DMS153 treated with DMSO at 0.1 percent for 48 hours (cell line): ENCODE measurements around the gene PTPRM.

ENCODE experiments used
- DNase-seq: peaks from one replicate; lab custom pipeline; 2025; ENCODE audit not compliant: unreplicated experiment; lab: John Stamatoyannopoulos, UW

PTPRM gene

DNA sequence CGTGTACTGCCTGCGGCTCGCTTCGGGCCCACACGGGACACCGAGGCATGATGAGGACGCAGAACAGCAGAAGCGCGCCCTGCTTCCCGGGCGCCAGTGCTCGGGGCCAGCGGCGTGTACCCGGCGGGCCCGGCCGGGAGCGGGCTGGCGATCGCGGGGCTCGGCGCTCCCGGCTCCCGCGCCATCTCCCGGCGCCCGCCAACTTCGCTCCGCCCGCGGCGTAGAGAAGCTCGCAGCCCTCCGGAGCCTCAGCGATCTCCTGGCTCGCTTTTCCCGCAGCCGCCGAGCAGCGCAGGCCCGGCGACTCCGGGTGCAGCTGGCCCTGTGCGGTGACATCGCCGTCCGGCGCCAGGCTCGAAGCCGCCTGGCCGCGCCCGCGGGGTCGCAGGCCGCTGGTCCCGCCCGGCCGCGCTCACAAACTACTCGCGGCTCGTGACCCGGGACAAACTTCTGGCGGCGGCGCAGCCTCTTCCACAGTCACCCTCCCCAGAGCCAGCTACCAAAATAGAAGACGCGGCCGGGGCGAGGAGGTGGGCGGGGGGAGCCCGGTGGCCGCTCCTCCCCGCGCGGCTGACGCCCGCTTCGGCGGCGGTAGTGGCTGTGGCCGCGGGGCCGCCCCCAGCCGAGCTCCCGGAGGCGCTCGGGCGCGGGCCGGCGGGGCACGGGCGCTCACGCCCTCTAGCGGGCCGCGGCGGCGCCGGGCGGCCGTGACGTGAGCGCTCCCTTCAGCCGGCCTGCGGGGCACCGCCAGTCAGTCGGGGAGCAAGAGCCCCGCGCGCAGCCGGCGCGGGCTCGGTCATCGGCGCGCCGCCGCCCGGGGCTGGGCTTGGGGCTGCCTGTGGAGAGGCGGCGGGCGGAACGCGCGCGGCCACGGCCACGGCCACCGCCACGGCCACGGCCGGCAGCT, at the start of gene PTPRM:
TSS of gene PTPRM (plus strand) at position 750 of the 907 bp plus-strand sequence. CDS start 503 bp downstream, outside the sequence.
- DNase-seq: no peak

- no peak for DNase-seq
These were observed 49.3 kb upstream of the PTPRM start for GRCh38 chr18:7517852-7518251.

DNA sequence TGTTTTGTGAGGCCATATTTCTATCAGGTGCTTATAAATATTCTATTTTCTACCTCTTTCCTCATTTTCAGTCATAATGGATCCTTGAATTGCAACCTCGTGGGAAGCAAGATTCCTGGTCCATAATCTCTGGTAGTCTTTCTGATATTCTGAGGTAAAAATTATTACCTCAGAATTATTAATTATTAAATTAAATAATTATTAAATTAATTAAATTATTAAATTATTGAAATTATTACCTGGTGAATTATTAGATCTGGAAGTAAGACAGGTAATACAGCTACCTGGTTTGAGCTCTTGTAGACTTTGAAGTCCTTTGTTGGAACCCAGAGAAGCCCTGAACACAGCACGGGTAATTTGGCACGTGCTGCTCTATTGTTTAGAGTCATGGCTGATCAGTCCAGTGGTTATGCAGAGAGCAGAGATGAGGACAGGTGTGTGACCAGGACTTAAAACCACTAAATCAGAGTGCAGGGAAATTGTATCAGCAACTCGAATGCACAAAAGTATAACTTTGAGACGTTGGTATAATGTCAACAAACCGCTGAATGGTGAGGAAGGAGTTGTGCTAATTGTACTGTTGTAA, 46.8 kb upstream of the PTPRM start:
- no peak for DNase-seq

DNA sequence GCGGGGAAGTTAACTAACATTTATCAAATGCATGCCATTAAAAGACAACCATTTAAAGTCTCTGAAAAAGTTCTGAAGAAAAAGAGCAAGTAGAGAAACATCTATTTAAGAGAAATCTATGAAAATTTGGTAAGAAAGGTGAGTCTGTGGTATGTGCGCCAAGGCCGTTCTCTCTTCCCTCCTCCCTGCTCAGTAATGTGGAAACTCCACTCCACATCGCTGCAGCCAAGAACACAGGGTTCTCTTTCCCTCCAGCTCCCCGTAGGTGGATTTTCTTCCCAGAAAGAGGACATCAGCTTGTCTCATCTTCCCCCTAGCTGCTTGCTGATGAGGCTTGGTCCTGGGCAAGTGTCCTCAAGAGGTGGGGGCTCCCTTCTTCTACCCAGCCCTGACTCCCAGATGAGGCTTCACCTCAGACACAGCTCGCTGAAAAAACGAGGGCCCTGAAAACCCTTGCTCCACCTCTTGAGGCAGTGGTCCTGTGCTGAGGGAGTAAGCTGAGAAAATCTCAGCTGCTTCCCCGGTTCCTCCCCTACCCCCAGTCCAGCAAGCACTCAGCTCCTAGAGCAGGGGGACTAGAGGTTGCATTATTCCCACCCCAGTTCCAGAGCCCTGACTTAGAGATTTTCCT, 45.8 kb upstream of the PTPRM start:
- DNase-seq: no peak

- DNase-seq: no peak
These were observed 43.3 kb upstream of the PTPRM start for GRCh38 chr18:7523772-7524171.

GRCh38 chr18:7524786-7525185, 42.3 kb upstream of the PTPRM start:
- no peak for DNase-seq

GRCh38 chr18:7532942-7533341, 34.2 kb upstream of the PTPRM start:
- DNase-seq: no peak

- no peak for DNase-seq
These were observed 31.5 kb upstream of the PTPRM start for GRCh38 chr18:7535436-7536205.

DNA sequence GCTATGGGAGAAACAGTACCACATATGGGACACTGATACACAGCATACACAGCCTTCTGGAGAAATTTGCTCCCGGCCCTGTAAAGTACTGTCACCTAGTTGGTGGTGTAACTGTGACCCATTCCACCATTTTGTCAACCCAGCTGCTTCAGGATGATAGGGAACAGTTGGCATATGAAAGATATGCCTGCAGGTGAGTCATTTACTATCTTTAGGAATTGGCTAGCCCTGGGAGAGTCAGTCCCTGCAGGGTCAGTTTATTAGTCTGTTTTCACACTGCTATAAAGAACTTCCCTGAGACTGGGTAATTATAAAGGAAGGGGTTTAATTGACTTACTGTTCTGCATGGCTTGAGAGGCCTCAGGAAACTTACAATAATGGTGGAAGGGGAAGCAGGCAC, 30.0 kb upstream of the PTPRM start:
- no peak for DNase-seq

GRCh38 chr18:7541835-7542234, 25.3 kb upstream of the PTPRM start:
- DNase-seq: no peak

DNA sequence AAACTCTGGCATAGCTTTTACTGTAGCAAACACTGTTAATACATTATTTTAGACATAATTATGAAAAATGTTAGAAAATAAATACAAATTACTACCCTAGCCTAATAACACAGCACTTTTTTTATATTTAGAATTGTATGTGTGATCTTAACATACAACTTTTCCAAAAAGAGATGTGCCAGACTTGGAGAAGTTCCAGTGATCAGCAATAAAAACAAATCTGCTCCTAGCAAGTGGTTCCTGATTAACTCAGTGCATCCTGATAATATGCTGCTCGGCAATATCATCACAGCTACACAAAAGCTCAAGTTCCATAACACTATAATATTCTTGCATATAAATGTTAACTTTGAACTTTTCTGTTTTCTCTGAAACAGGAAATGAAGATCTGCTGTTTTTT, 22.4 kb upstream of the PTPRM start:
- no peak for DNase-seq

DNA sequence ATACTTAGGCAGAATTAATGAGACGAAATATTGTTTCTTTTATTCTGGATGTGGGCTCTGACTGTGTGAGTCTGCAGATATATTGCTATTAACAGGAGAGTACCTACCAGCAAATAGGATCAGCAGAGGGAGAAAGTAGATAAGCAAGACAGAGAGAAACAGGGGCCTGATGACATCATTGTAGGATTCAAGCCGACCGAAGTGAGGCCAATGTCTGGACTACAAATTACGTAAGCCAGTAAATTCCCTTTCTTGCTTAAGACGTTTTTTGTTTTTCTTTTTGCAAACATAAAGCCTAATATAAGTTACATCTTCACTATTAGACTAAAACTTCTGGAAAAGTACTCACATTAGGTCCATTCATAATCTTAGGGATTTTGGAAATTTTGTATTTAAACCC, 21.4 kb upstream of the PTPRM start:
- no peak for DNase-seq

GRCh38 chr18:7548221-7548620, 18.9 kb upstream of the PTPRM start:
- no peak for DNase-seq

GRCh38 chr18:7548721-7549120, 18.4 kb upstream of the PTPRM start:
- no peak for DNase-seq

- no peak for DNase-seq
These were observed 9.1 kb upstream of the PTPRM start for GRCh38 chr18:7557973-7558372.

DNA sequence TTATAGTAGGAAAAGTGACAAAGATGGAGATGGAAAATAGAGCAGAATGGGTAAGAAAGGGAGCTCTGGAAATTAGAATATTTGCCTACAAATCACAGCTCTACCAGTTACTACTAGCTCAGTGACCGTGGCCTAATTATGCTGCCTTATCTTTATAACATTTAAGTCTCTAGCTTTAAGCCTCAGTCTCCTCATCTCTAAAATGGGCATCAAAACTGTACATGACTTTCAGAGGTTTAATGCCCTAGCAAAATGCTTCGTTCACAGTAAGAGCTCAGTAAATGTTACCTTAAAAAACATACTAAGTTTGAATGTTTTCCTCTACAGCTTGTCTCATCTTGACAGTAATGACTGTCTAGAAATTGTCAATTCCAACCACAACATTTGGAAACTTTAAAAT, 8.3 kb upstream of the PTPRM start:
- no peak for DNase-seq

- no peak for DNase-seq
These were observed 7.3 kb upstream of the PTPRM start for GRCh38 chr18:7559709-7560319.

DNA sequence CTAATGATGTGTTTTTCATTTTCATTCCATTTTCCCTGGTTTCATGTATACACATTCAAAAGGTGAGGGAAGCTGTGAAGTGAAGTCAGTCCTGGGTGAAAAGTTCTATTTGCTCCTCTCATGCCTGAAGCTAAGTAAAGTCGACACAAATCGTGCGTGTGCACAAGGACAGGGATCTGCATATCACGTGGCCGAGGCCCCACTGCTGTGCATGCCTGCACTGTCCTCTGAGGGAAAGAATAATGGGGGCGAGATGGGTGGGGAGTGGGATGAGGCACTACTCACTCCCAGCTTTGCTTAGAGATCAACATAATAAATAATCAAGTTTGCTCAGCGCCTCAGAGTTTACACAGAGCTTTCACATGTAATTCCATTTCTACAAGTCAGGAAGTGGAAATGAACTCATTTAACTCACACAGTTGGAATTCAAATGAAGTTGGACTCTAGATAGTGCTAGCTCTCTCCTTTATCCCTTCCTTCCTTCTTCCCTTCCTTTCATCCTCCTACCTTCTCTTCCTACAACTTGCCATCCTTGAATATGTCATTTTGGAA, 5.1 kb upstream of the PTPRM start:
- DNase-seq: no peak

DNA sequence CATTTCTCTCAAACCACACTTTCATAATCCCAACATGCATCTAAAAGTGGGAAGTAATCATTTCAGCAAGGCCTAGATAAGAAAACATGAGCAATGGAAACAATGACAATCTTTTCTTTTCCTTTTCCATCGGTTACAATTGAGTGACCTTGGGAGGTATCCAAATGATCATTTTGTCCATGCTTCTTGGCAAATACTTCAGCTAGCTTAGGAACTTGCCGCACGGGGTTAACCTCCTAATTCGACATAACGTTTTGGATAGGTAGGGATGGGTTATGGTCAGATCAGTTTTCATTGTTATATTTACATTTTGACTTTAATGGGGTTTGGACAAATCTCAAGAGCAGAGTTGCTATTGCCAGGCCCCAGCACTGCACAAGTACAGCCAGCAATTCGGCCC, 4.6 kb upstream of the PTPRM start:
- DNase-seq: no peak

- DNase-seq: no peak
These were observed 1.4 kb upstream of the PTPRM start for GRCh38 chr18:7565677-7566076.

DNA sequence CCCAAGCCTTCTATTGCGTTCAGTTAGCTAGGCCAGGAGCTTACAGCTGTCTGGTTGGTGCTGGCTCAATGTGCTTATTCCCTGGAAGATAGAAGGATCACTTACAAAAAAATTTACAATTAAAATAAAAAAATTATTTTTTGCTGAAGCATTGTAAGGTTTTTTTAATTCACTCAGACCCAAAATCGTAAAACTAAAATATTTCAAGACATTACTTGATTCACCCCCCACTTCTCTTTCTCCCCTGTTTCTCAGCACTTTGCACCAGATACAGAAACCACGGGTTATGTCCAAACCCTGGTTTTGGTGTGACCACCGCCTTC, 911 bp upstream of the PTPRM start:
- DNase-seq: no peak
